ENCODE results near the gene WDR83.
"Not testable (repeated sequence)": the region's sequence is repeated elsewhere in the genome, so short reads cannot be mapped to it uniquely, and the experiment has no call there.

Gene WDR83

GRCh38 chr19:12687496-12688196 is 21.0 kb downstream of the WDR83 start, which contains the start of gene GNG14:
TSS of gene GNG14 (plus strand) at chr19:12687998. CDS start at chr19:12688049, 51 bp downstream.
- no peak for DNase-seq (ENCODE audit: low read depth)

- no peak for DNase-seq (ENCODE audit: low read depth)
Observed at GRCh38 chr19:12689012-12689411, 22.4 kb downstream of the WDR83 start.

- no peak for DNase-seq (ENCODE audit: low read depth)
Observed at GRCh38 chr19:12689581-12690216, 23.1 kb downstream of the WDR83 start.

GRCh38 chr19:12692960-12693359 is 26.4 kb downstream of the WDR83 start:
- DNase-seq (ENCODE audit: low read depth), result no peak

DNA sequence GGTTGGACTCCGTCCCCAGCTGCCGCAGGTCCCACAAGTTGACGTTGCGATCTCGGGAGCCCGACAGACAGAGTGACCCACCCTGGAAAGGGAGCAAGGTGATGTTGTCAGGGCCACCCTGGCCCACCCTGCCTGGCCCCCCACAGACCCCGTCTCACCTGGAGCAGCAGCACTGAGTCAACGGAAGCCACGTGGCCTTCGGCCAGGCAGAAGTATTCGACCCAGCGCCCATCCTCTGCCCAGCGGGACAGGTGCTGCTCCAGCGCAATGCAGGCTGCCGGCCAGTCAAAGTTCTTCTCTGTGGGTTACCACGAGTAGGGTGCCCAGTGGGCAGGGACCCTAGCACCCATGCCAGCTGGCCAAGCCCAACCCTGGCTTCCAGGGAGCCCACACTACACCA is 28.0 kb downstream of the WDR83 start:
- no peak for DNase-seq (ENCODE audit: low read depth)

- no peak for DNase-seq (ENCODE audit: low read depth)
Observed at GRCh38 chr19:12695096-12695495, 28.5 kb downstream of the WDR83 start.

DNA sequence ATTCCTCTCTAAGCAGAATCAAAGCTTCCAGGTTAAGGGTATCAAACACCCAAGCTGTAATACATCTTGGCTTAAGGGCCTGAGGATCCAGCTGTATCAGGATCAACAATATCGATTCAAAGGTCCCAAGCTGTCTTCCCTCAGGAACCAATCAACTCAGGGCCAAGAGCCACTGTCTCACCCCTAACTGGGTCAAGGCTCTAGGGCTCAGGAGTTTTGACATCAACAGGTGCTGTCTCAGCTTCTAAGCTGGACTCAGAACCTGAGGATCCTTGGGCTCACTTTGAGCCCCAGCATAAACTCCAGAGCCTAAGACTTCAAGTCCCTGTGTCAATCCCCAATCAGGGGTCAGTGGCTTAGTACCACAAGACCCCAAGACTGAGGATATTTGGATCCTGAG is 28.9 kb downstream of the WDR83 start:
- DNase-seq (ENCODE audit: low read depth), result no peak

GRCh38 chr19:12695997-12696365 is 29.4 kb downstream of the WDR83 start:
- no peak for DNase-seq (ENCODE audit: low read depth)

GRCh38 chr19:12696366-12697335 is 30.0 kb downstream of the WDR83 start, which contains the start of gene FBXW9:
TSS of gene FBXW9 (minus strand) at chr19:12696631. CDS start at chr19:12696581, 50 bp downstream.
- peak; percentile 100 for DNase-seq (ENCODE audit: low read depth)

DNA sequence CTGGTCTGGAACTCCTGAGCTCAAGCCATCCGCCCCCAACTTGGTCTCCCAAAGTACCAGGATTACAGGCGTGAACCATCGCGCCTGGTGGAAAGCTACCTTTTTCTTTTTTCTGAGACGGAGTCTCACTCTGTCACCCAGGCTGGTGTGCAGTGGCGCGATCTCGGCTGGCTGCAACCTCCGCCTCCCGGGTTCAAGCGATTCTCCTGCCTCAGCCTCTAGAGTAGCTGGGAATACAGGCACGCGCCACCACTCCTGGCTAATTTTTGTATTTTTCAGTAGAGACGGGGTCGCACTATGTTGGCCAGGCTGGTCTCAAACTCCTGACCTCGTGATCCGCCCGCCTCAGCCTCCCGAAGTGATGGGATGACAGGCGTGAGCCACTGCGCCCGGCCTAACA is 30.8 kb downstream of the WDR83 start:
- DNase-seq (ENCODE audit: low read depth), result not testable (repeated sequence)

DNA sequence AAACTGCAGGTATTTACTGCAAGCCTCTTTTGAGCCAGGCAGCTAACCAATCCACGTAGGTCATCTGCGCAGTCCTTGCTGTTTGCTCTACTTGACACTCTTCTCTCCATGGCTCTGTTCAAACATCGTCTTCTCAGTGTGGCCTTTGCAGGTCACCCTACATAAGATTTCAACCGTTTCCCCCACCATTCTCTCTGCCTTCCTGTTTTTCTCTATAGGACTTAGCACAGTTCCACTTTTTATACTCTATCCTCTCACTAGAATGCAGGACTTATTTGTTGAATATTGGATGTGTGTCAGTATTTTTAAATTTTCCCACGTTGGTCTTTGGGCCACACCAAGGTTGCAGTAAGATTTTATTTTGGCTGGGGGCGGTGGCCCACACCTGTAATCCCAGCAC is 31.5 kb downstream of the WDR83 start:
- no peak for DNase-seq (ENCODE audit: low read depth)

GRCh38 chr19:12701596-12702282 is 35.1 kb downstream of the WDR83 start:
- no peak for DNase-seq (ENCODE audit: low read depth)

- no peak for DNase-seq (ENCODE audit: low read depth)
Observed at GRCh38 chr19:12703046-12703445, 36.4 kb downstream of the WDR83 start.

DNA sequence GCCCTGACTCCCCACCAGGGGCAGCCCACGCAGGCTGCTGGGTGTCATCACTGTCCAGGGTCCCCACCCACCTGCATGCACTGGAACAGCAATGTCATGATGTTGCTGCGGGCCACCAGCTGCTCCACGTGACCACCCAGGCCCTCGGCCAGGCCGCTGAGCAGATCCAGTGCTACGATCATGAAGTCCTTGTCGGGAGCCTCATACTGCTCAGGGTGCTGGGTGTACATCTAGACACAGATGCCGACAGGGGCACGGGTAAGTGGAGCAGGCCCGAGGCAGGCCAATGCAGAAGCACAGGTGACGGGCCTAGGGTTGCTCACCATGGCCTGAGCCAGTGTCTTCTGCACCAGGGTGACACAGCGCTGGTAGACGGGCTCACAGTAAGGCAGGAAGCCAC is 38.6 kb downstream of the WDR83 start:
- DNase-seq (ENCODE audit: low read depth), result no peak

- no peak for DNase-seq (ENCODE audit: low read depth)
Observed at GRCh38 chr19:12705654-12706331, 39.2 kb downstream of the WDR83 start.

- no peak for DNase-seq (ENCODE audit: low read depth)
Observed at GRCh38 chr19:12706332-12706718, 39.7 kb downstream of the WDR83 start.

GRCh38 chr19:12708641-12709040 is 42.0 kb downstream of the WDR83 start:
- DNase-seq (ENCODE audit: low read depth), result no peak

DNA sequence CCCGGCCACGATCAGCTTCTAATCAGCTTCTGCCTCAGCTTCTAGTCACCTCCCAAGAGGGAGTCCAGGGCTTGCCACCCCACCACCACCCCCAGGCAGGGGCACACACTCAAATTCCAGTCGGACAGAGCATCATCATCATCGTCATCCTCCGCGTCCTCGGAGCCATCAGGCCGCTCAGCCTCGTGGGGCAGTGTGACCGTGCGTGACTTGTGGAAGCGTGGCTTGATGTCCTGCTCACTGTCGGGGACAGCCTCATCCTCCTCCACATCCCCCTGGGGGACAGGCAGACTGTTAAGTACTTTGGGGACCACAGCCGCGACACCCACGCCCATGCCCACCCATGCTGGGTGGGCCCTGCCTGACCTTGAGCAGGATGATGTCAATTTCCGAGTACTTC is 44.6 kb downstream of the WDR83 start:
- DNase-seq (ENCODE audit: low read depth), result no peak

DNA sequence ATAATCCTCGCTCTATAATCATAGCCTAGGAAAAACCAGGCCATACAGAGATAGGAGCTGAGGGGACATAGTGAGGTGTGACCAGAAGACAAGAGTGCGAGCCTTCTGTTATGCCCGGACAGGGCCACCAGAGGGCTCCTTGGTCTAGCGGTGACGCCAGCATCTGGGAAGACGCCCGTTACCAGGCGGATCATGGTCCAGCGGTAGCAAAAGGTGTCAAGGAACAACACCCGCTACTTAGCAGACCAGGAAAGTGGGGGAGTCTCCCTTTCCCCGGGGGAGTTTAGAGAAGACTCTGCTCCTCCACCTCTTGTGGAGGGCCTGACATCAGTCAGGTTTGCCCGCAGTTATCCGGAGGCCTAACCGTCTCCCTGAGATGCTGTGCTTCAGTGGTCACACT is 45.5 kb downstream of the WDR83 start:
- not testable (repeated sequence) for DNase-seq (ENCODE audit: low read depth)

- not testable (repeated sequence) for DNase-seq (ENCODE audit: low read depth)
Observed at GRCh38 chr19:12713304-12713703, 46.7 kb downstream of the WDR83 start.

GRCh38 chr19:12715102-12715501 is 48.5 kb downstream of the WDR83 start:
- no peak for DNase-seq (ENCODE audit: low read depth)
